Stimulated activated CD4-positive, alpha-beta T cell treated with anti-CD3 and anti-CD28 coated beads, Interleukin-12 subunit alpha, Interleukin-12 subunit beta, amount 100 ng/mL, for 24 hours (primary cell): Measurements from ENCODE around the gene IDI1.
"Not testable (repeated sequence)": the region's sequence is repeated elsewhere in the genome, so short reads cannot be mapped to it uniquely, and the experiment has no call there.

Experiments used
- DNase-seq, 2 experiments: peaks; one replicate each; pipeline ENCODE4 v3.0.0-alpha.2; 2020; ENCODE audit warnings: low read depth in 2 of 2

The IDI1 gene

DNA sequence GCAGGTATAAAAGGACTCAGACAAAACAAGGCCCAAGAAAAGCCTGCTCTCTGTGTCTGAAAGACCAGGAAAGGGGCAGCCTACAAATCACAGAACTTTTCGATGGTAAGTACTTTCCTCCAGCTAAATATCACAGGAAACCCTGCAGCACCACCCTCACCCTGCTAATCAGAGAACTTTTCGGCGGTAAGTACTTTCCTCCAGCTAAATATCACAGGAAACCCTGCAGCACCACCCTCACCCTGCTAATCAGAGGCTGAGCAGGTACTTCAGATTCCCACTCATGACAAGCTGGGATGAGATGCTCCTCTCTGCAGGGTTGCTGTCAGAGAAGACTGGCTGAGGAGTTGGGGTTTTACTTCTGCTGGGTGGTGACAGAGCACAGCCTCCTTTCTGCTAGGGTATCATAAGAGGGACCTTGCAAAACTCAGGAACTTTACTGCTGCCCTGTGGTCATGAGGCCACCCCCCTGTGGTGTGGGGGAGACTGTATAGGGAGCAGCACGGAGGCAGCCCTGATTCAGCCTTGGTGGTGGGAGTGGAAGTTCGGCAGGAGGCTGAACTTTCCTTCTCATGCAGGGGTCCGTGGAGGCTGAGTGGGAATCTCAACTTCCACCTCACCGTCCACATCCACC lies 14.4 kb upstream of the IDI1 start:
- no peak for DNase-seq

DNA sequence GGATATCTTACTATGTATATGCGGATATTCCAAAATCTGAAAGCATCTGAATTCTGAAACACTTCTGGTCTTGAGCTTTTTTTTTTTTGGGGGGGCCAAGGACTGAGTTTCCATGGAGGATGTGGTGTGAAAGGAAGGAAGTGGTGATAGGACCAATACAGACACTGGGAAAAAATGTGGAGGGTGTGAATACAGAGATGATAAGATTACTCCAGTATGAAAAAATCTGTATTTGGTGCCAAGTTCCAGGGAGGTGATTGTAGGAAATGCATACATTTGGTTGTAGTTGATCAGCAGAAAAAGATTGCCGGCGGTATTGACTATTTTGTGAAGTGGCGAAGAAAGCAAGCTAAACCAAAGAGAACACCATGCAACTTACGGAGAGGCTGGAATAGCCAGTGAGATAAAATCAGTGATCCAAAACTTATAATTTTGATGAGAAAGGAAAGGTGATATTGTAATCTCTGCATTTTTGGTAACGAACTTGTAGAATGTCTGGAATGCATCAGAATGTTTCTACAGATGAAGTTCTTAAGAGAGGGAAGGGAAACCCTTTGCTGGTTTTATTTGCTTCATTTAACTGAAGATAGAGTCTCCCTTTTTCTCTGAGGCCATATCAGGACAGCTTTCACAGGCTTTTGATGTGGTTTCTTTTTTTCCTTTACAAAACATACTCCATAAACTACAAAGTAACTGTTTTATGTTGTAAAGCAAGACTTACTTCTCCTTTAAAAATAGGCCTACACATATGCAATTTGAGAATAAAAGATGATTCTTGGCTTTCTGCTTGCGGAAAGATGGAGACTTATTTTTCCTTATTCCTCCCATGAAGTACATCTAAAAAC lies 13.2 kb upstream of the IDI1 start:
- no peak for DNase-seq

DNA sequence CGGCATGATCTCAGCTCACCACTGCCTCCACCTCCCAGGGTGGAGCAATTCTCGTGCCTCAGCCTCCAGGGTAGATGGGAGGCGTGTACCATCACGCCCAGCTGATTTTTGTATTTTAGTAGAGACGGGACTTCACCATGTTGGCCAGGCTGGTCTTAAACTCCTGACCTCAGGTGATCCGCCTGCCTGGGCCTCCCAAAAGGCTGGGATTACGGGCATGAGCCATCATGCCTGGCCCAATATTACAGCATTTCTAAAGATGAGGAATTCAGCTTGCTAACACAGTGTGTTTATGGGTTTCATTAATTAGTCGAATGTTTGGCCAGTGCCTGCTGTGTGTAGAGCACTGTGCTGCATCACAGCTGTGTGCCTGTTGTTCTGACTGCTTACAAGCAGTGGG lies 11.0 kb upstream of the IDI1 start:
- DNase-seq, result no peak

DNA sequence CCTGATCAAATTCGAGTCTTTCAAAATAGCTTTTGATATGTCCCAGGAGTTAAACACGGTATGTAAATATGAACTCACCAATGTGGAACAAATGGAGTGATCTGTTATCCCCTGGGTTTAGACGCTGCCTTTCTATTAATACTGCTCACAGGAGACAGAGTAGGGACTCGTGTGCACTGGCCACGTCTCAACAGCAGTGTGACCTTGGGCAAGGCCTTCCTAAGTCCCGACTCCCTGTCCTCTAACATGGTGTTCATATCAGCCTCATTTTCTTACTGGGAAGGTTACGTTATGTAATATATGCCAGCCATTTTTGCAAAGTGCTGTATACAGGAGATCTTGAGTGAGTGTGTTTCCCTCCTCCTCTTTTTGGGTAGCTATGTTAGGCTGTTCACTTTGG lies 9.1 kb upstream of the IDI1 start:
- no peak for DNase-seq

DNA sequence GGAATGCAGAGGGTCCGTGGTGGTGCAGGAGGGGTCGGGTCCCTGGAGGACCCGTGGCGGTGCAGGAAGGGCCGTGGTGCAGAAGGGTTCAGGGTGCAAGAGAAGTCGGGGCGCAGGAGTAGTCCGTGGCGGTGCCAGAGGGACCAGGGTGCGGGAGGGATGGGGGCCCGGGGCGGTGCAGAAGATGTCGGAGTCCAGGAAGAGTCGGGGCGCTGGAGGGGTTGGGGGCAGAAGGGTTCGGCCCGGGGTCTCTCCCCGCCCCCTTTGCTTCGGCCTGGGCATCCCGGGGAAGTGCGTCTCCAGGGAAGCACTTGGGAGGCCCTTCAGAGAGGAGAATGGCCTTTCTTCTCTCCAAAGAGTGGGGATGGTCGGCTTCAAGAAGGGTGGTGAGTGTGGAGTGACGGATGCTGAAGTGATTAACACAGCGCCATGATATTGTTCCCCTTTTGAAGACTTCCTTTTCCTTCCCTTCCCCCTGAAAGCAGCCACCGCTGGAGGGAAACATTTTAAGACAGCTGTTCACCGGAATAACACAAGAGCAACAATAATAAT lies 8.3 kb upstream of the IDI1 start:
- no peak for DNase-seq

- peak; percentile 76 to 83 for DNase-seq
Measured at GRCh38 chr10:1056326-1057105, 7.6 kb upstream of the IDI1 start, which contains the start of gene WDR37. TSS of gene WDR37 (plus strand) at chr10:1056385. CDS start at chr10:1072156, 15,771 bp downstream.

- DNase-seq, result no peak
Measured at GRCh38 chr10:1054684-1055083, 5.8 kb upstream of the IDI1 start.

GRCh38 chr10:1050554-1050953 lies 1.6 kb upstream of the IDI1 start:
- peak in 1 of 2 experiments; percentile 28 for DNase-seq

DNA sequence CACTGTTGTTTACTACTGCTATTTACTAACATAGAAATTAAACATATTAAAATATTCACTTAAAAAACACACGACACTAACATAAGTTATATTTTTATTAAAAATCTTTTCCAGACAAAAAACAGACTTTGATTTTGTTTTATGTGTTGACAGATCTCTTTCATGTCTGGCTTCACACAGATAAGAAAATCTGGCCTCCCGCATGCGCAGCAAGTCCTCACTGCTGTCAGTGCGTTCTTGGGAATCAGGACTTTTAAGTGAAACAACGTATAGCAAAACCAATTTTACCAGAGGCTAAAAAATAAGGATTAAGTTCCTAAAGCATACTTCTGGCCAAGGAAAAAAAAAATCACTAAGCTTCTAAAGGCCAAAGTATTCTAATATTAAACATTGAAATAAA lies 1.2 kb upstream of the IDI1 start:
- no peak for DNase-seq

DNA sequence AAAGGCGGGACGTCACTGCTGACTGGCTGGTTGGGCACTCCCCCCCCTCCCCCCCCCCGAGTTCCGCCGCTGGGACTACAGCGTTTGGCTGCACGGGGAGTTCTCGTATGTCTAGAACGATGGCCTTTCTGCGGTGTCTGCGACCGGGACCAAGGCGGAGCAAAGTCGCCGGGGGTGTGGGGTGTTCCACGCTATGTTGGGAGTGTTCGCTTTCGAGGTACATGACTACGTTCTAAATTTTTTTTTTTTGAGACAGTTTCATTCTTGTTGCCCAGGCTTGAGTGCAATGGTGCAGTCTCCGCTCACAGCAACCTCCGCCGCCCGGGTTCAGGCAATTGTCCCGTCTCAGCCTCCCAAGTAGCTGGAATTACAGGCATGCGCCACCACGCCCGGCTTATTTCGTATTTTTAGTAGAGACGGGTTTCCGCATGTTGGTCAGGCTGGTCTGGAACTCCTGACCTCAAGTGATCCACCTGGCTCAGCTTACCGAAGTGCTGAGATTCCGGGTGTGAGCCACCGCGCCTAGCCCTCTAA lies 573 bp upstream of the IDI1 start:
- DNase-seq, result no peak

- DNase-seq, result no peak
Measured at GRCh38 chr10:1048349-1048731, 579 bp downstream of the IDI1 start.

- no peak for DNase-seq
Measured at GRCh38 chr10:1047937-1048336, 982 bp downstream of the IDI1 start.

DNA sequence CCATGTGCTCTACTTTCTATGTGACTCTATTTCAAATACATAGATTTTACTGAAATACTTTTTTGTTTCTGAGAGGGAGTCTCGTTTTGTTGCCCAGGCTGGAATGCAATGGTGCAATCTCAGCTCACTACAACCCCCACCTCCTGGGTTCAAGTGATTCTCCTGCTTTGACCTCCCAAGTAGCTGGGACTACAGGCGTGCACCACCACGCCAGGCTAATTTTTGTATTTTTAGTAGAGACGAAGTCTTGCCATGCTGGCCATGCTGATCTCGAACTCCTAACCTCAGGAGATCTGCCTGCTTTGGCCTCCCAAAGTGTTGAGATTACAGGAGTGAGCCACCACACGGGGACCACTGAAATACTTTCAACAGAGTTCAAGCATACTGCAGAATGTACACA lies 3.5 kb downstream of the IDI1 start:
- DNase-seq, result no peak

GRCh38 chr10:1044964-1045363 lies 4.0 kb downstream of the IDI1 start:
- DNase-seq, result no peak

DNA sequence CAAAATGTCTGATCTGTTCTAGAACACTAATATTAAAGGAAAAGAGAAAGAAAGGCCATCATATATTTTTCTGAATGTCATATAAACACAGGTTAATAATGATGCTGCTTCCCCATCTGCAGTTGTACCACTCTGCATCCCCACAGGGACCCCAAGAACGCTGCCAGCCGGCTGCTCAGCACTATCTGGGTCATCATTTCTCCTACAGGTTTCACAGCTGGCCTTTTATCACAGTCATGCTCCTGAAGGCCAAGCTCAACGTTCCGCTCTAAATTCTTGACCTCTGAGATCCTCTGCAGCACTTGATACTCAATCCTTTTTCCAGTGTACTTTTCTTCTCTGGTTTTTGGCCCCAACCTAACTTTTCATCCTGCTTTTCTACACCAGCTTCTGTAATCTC lies 4.8 kb downstream of the IDI1 start:
- DNase-seq, result no peak

DNA sequence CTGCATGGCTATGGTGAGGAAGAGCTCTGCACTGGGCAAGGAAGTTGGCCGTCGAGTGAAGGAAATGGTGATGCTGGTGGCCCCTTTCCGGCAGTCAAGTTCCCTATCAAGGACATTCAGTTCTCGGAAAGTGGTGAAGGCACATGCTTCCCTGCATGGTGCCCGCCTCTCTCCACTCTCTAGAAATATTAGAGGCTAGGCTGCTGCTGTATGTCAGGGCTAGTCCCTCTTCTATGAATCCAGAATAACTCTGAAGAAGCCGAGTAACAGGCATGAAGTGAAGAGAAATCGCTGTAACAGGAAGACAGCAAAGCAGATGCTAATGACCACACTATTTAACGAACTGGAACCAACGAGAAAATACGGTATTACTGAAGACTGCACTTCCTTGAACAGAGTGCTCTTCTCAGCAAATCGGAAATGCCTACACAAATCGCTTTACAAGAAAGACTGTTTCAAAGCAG lies 5.4 kb downstream of the IDI1 start:
- DNase-seq, result no peak

DNA sequence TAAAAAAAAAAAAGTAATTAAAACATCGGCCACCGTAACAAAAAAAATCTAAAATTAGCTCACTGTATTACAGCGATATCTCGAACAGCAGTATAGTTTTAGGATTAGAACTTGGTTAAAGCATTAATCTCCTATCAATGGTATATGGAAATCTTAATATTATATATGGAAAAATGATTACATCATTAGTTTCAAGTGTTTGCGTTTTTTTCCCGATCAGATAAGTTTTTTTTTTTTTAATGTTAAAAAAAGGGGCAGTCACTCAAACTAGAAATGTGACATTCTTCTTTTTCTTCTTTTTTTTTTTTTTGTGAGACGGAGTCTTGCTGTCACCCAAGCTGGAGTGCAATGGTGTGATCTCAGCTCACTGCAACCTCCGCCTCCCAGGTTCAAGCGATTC lies 7.4 kb downstream of the IDI1 start:
- DNase-seq, result no peak

GRCh38 chr10:1040133-1040532 lies 8.8 kb downstream of the IDI1 start:
- DNase-seq, result no peak

- not testable (repeated sequence) for DNase-seq
Measured at GRCh38 chr10:1038769-1039168, 10.2 kb downstream of the IDI1 start.

DNA sequence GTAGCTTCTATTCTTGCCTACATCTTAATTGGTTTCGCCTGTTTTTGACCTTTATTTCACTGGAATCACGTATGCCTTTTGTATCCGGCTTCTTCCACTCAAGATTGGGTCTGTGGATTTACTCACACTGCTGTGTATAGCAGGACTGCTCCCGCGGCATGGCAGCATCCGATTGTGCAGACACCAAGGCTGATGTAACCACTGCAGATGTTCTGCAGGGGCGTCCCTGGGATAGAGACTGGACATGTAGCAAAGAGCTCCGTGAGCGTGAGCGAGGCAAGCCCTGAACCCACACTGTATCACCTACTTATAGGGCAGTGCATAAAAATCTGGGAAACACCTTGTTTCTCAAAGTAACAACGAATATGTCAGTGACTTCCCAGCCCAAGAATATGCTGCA lies 11.8 kb downstream of the IDI1 start:
- DNase-seq, result no peak

DNA sequence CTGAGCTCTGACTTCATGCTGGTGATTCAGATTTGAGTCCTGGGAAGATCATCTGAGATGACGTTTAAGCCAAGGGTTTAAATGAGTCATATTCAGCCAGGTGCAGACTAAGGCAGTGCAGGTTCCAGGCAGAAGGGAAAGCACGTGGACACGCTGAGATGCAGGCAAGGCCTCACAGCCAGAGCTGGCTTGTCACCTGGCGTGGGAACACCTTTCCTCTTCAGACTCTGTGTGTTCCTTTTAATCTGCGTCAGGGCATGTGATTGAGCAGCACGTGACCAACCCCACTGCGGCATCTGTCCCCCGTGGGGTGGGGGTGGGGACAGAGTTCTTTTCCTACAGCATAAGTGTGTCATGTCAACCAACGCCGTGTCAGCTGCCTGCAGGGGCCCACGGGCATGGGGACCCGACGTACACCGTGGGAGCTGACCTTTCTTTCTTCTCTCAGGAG lies 12.6 kb downstream of the IDI1 start:
- DNase-seq, result no peak

DNA sequence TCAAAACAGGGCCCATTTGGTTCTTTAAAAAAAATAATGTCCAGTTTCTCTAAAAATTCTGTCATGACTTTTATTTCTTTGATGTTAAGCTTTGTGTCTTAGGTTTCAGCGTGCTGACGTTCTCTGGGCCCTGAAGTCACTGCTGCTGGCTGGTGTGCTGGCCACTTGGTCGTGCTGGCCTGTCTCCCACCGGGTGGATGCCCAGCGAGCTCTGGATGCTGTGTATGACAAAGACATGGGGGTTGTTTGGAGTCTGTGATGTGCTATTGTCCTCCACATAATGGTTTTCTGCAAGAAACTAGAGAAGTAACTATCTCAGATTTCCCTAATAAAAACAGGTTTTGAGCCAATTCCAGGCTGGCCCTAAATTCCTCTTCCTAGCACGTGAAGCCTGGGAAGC lies 13.7 kb downstream of the IDI1 start:
- DNase-seq, result no peak
